ENCODE data around the gene PLAC8. TPM values are rescaled to one million over a fixed set of nuclear protein-coding genes. Genes with fewer than 3 reads are reported as not detected.
"Not testable (repeated sequence)": the region's sequence is repeated elsewhere in the genome, so short reads cannot be mapped to it uniquely, and the experiment has no call there.

The PLAC8 gene
- polyA plus RNA-seq, 4 donors, result 84.2 to 309 (median 164) TPM

GRCh38 chr4:83121246-83121645 is 6.7 kb upstream of the PLAC8 start:
- WGBS, 3 donors, result 88 to 92% (median 89%) methylated on average over 5 of the region's 5 CpGs
- Histone ChIP-seq H3K27me3 (ENCODE audit: control insufficient read depth in 3 of 3, insufficient read depth in 3 of 3, low read length in 3 of 3) (no peaks in the 10 kb centered on the region), H3K36me3 (ENCODE audit: control insufficient read depth in 3 of 3, insufficient read depth in 2 of 3, low read depth in 1 of 3, low read length in 3 of 3) (no peaks in the 10 kb centered on the region), H3K27ac (ENCODE audit: low read depth in 1 of 3, low read length in 2 of 3) (no peak overlapping the region), H3K4me3 (ENCODE audit: low read depth in 1 of 3, low read length in 3 of 3) (no peak overlapping the region), H3K9me3 (ENCODE audit: control insufficient read depth in 2 of 2, insufficient read depth in 1 of 2, low read depth in 1 of 2, low read length in 1 of 2) (peaks cover 0 to 15% of the 10 kb centered on the region in 2 donors), H3K4me1 (ENCODE audit: control insufficient read depth in 3 of 3, insufficient read depth in 2 of 3, low read depth in 1 of 3, low read length in 2 of 3) (no peaks in the 10 kb centered on the region)
- FAIRE-seq, result no peak
- DNase-seq, result no peak

- no peak overlapping the region for H3K4me3 ChIP-seq (ENCODE audit: low read depth in 1 of 3, low read length in 3 of 3)
- H3K9me3 ChIP-seq (ENCODE audit: control insufficient read depth in 2 of 2, insufficient read depth in 1 of 2, low read depth in 1 of 2, low read length in 1 of 2), result peaks cover 0 to 2% of the 10 kb centered on the region in 2 donors
- no peaks in the 10 kb centered on the region for H3K27me3 ChIP-seq (ENCODE audit: control insufficient read depth in 3 of 3, insufficient read depth in 3 of 3, low read length in 3 of 3)
- no peaks in the 10 kb centered on the region for H3K36me3 ChIP-seq (ENCODE audit: control insufficient read depth in 3 of 3, insufficient read depth in 2 of 3, low read depth in 1 of 3, low read length in 3 of 3)
- no peak overlapping the region for H3K27ac ChIP-seq (ENCODE audit: low read depth in 1 of 3, low read length in 2 of 3)
- H3K4me1 ChIP-seq (ENCODE audit: control insufficient read depth in 3 of 3, insufficient read depth in 2 of 3, low read depth in 1 of 3, low read length in 2 of 3), result peaks cover 0 to 7% (median 0%) of the 10 kb centered on the region in 3 donors
- FAIRE-seq (no peak), DNase-seq (peak in 1 of 2 donors; percentile 51)
- WGBS, 3 donors, result 64 to 71% (median 69%) methylated on average over 2 of the region's 2 CpGs
These were observed 4.3 kb upstream of the PLAC8 start for GRCh38 chr4:83118869-83119268.

- no peak for FAIRE-seq
- Histone ChIP-seq H3K27me3 (ENCODE audit: control insufficient read depth in 3 of 3, insufficient read depth in 3 of 3, low read length in 3 of 3) (no peaks in the 10 kb centered on the region), H3K4me3 (ENCODE audit: low read depth in 1 of 3, low read length in 3 of 3) (no peak overlapping the region), H3K27ac (ENCODE audit: low read depth in 1 of 3, low read length in 2 of 3) (peak overlapping the region in 2 of 3 donors; percentile 11 to 69), H3K4me1 (ENCODE audit: control insufficient read depth in 3 of 3, insufficient read depth in 2 of 3, low read depth in 1 of 3, low read length in 2 of 3) (peaks cover 0 to 15% (median 0%) of the 10 kb centered on the region in 3 donors), H3K9me3 (ENCODE audit: control insufficient read depth in 2 of 2, insufficient read depth in 1 of 2, low read depth in 1 of 2, low read length in 1 of 2) (no peaks in the 10 kb centered on the region), H3K36me3 (ENCODE audit: control insufficient read depth in 3 of 3, insufficient read depth in 2 of 3, low read depth in 1 of 3, low read length in 3 of 3) (peaks cover 0 to 3% (median 0%) of the 10 kb centered on the region in 3 donors)
- 75 to 90% (median 84%) methylated on average over 8 of the region's 8 CpGs for WGBS, 3 donors
- no peak for DNase-seq
These were observed 1.2 kb upstream of the PLAC8 start for GRCh38 chr4:83115656-83116285.

- Histone ChIP-seq H3K9me3 (ENCODE audit: control insufficient read depth in 2 of 2, insufficient read depth in 1 of 2, low read depth in 1 of 2, low read length in 1 of 2) (no peaks in the 10 kb centered on the region), H3K36me3 (ENCODE audit: control insufficient read depth in 3 of 3, insufficient read depth in 2 of 3, low read depth in 1 of 3, low read length in 3 of 3) (peaks cover 0 to 3% (median 0%) of the 10 kb centered on the region in 3 donors), H3K27me3 (ENCODE audit: control insufficient read depth in 3 of 3, insufficient read depth in 3 of 3, low read length in 3 of 3) (no peaks in the 10 kb centered on the region), H3K4me3 (ENCODE audit: low read depth in 1 of 3, low read length in 3 of 3) (no peak overlapping the region), H3K27ac (ENCODE audit: low read depth in 1 of 3, low read length in 2 of 3) (peak overlapping the region in 2 of 3 donors; percentile 40 to 69), H3K4me1 (ENCODE audit: control insufficient read depth in 3 of 3, insufficient read depth in 2 of 3, low read depth in 1 of 3, low read length in 2 of 3) (peaks cover 0 to 20% (median 0%) of the 10 kb centered on the region in 3 donors)
- DNase-seq, result peak in 1 of 2 donors; percentile 51
- FAIRE-seq, result no peak
These were observed 471 bp upstream of the PLAC8 start for GRCh38 chr4:83115000-83115399.

GRCh38 chr4:83113429-83113786 is 1.1 kb downstream of the PLAC8 start:
- peaks cover 0 to 20% (median 0%) of the 10 kb centered on the region in 3 donors for H3K4me1 ChIP-seq (ENCODE audit: control insufficient read depth in 3 of 3, insufficient read depth in 2 of 3, low read depth in 1 of 3, low read length in 2 of 3)
- H3K4me3 ChIP-seq (ENCODE audit: low read depth in 1 of 3, low read length in 3 of 3), result peak overlapping the region; percentile 48 to 56 (median 51)
- peak overlapping the region; percentile 12 to 90 (median 69) for H3K27ac ChIP-seq (ENCODE audit: low read depth in 1 of 3, low read length in 2 of 3)

GRCh38 chr4:83112678-83113428 is 1.7 kb downstream of the PLAC8 start:
- peak; percentile 20 to 49 for DNase-seq
- no peaks in the 10 kb centered on the region for H3K9me3 ChIP-seq (ENCODE audit: control insufficient read depth in 2 of 2, insufficient read depth in 1 of 2, low read depth in 1 of 2, low read length in 1 of 2)
- FAIRE-seq, result no peak
- peak overlapping the region; percentile 48 to 56 (median 51) for H3K4me3 ChIP-seq (ENCODE audit: low read depth in 1 of 3, low read length in 3 of 3)
- H3K36me3 ChIP-seq (ENCODE audit: control insufficient read depth in 3 of 3, insufficient read depth in 2 of 3, low read depth in 1 of 3, low read length in 3 of 3), result peaks cover 0 to 11% (median 2%) of the 10 kb centered on the region in 3 donors
- 69 to 81% (median 75%) methylated on average over 16 of the region's 16 CpGs for WGBS, 3 donors
- peak overlapping the region; percentile 57 to 90 (median 69) for H3K27ac ChIP-seq (ENCODE audit: low read depth in 1 of 3, low read length in 2 of 3)
- H3K27me3 ChIP-seq (ENCODE audit: control insufficient read depth in 3 of 3, insufficient read depth in 3 of 3, low read length in 3 of 3), result no peaks in the 10 kb centered on the region
- H3K4me1 ChIP-seq (ENCODE audit: control insufficient read depth in 3 of 3, insufficient read depth in 2 of 3, low read depth in 1 of 3, low read length in 2 of 3), result peaks cover 0 to 20% (median 0%) of the 10 kb centered on the region in 3 donors

More at GRCh38 chr4:83113429-83113786, 1.1 kb downstream of the PLAC8 start:
- WGBS, 3 donors, result 46 to 69% (median 48%) methylated on average over 3 of the region's 3 CpGs
- Histone ChIP-seq H3K36me3 (ENCODE audit: control insufficient read depth in 3 of 3, insufficient read depth in 2 of 3, low read depth in 1 of 3, low read length in 3 of 3) (peaks cover 0 to 7% (median 2%) of the 10 kb centered on the region in 3 donors), H3K9me3 (ENCODE audit: control insufficient read depth in 2 of 2, insufficient read depth in 1 of 2, low read depth in 1 of 2, low read length in 1 of 2) (no peaks in the 10 kb centered on the region), H3K27me3 (ENCODE audit: control insufficient read depth in 3 of 3, insufficient read depth in 3 of 3, low read length in 3 of 3) (no peaks in the 10 kb centered on the region)
- DNase-seq, result no peak
- FAIRE-seq, result no peak

GRCh38 chr4:83112231-83112630 is 2.3 kb downstream of the PLAC8 start:
- Histone ChIP-seq H3K36me3 (ENCODE audit: control insufficient read depth in 3 of 3, insufficient read depth in 2 of 3, low read depth in 1 of 3, low read length in 3 of 3) (peaks cover 0 to 11% (median 2%) of the 10 kb centered on the region in 3 donors), H3K4me3 (ENCODE audit: low read depth in 1 of 3, low read length in 3 of 3) (peak overlapping the region; percentile 48 to 56 (median 51)), H3K27ac (ENCODE audit: low read depth in 1 of 3, low read length in 2 of 3) (peak overlapping the region; percentile 9 to 90 (median 69)), H3K4me1 (ENCODE audit: control insufficient read depth in 3 of 3, insufficient read depth in 2 of 3, low read depth in 1 of 3, low read length in 2 of 3) (peaks cover 0 to 20% (median 0%) of the 10 kb centered on the region in 3 donors), H3K27me3 (ENCODE audit: control insufficient read depth in 3 of 3, insufficient read depth in 3 of 3, low read length in 3 of 3) (no peaks in the 10 kb centered on the region), H3K9me3 (ENCODE audit: control insufficient read depth in 2 of 2, insufficient read depth in 1 of 2, low read depth in 1 of 2, low read length in 1 of 2) (no peaks in the 10 kb centered on the region)
- WGBS, 3 donors, result 66 to 87% (median 70%) methylated on average over 2 of the region's 2 CpGs
- FAIRE-seq (no peak), DNase-seq (peak in 1 of 2 donors; percentile 39)

GRCh38 chr4:83111751-83112141 is 2.8 kb downstream of the PLAC8 start:
- DNase-seq; H3K9me3 ChIP-seq (ENCODE audit: control insufficient read depth in 2 of 2, insufficient read depth in 1 of 2, low read depth in 1 of 2, low read length in 1 of 2); H3K27me3 ChIP-seq (ENCODE audit: control insufficient read depth in 3 of 3, insufficient read depth in 3 of 3, low read length in 3 of 3); FAIRE-seq: not testable (repeated sequence)
- Histone ChIP-seq H3K4me3 (ENCODE audit: low read depth in 1 of 3, low read length in 3 of 3) (peak overlapping the region in 2 of 3 donors; percentile 12 to 32), H3K4me1 (ENCODE audit: control insufficient read depth in 3 of 3, insufficient read depth in 2 of 3, low read depth in 1 of 3, low read length in 2 of 3) (peaks cover 0 to 20% (median 0%) of the 10 kb centered on the region in 3 donors), H3K27ac (ENCODE audit: low read depth in 1 of 3, low read length in 2 of 3) (peak overlapping the region in 2 of 3 donors; percentile 66 to 84), H3K36me3 (ENCODE audit: control insufficient read depth in 3 of 3, insufficient read depth in 2 of 3, low read depth in 1 of 3, low read length in 3 of 3) (peaks cover 0 to 12% (median 2%) of the 10 kb centered on the region in 3 donors)
- 82 to 98% (median 93%) methylated on average over 7 of the region's 7 CpGs for WGBS, 3 donors
